Airway epithelial cell (primary cell): ENCODE data around the gene CLIP2. TPM values are rescaled to one million over a fixed set of nuclear protein-coding genes. Genes with fewer than 3 reads are reported as not detected.

Experiments
- total RNA-seq: library from RNA; depleted of rRNA; stranded (reverse); fragments of >200 nt; gene quantifications from 2 replicates; pipeline ENCODE4 v1.2.3, GENCODE V29; 2015

Gene CLIP2
- total RNA-seq = 12.3 and 14.7 TPM in 2 replicates

GRCh38 chr7:74289018-74289658, at the start of gene CLIP2:
TSS of gene CLIP2 (plus strand) at chr7:74289407. CDS start at chr7:74317547, 28,140 bp downstream.

GRCh38 chr7:74254129-74254857, 34.9 kb upstream of the CLIP2 start, which contains the start of gene RFC2:
TSS of gene RFC2 (minus strand) at chr7:74254399. CDS start at chr7:74254383, 16 bp downstream.

DNA sequence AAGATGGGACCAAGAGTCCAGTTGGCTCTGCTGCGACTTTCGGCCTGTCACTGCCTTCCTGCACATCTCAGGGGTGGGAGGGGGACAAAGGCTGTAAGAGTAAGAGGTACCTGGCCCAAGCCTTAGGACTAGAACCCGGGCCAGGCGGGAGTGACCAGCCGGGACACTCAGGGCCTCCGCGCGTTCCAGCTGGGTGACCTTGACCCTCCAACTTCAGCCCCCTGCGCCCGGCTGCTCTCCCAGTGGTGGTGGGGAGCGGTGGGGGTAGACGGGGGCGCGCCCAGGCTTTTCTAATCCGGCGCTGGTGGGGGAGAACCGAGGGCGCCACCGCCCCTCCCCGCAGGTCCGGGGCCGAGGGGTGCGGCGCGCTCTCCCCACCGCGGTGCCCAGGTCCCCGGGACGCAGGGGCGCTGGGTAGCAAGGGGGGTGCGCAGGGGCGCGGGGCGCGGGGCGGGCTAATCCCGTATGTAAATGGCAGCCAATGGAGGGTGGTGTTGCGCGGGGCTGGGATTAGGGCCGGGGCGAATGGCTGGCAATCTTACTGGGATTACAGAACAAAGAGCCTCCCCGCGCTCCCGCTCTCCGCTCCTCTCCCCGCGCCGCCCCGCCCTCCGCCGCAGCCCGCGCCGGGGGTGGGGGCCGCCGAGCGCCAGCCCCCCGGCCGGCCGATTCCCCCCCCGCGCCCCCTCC, 164.3 kb downstream of the CLIP2 start, which contains the start of gene GTF2IRD1:
Gene GTF2IRD1, plus strand, starts transcription at position 585 of the 690 bp plus-strand sequence. CDS start 54,175 bp downstream, outside the sequence.

Other genes with a start within 250 kb of the CLIP2 start
- gene LIMK1, start 205.6 kb upstream of the CLIP2 start, total RNA-seq = 27.6 and 29.8 TPM in 2 replicates
- gene EIF4H, start 115.1 kb upstream of the CLIP2 start, total RNA-seq = 305 and 331 TPM in 2 replicates
- gene LAT2, start 79.4 kb upstream of the CLIP2 start, total RNA-seq = 0.07 TPM in 1 of 2 replicates, not detected in the other
- gene RFC2, start 35.0 kb upstream of the CLIP2 start, total RNA-seq = 30.2 and 42.8 TPM in 2 replicates
- 18.0 and 21.3 TPM in 2 replicates for gene GTF2IRD1, start 164.5 kb downstream of the CLIP2 start, total RNA-seq